Stimulated activated CD8-positive, alpha-beta memory T cell treated with anti-CD3 and anti-CD28 coated beads, Interleukin-12 subunit alpha, Interleukin-12 subunit beta, amount 100 ng/mL, for 4 hours (primary cell): Measurements from ENCODE around the gene FAM187B.

Experiments
- DNase-seq: peaks from one replicate; pipeline ENCODE4 v3.0.0-alpha.2; 2020; ENCODE audit warnings: low read depth

FAM187B gene

GRCh38 chr19:35178701-35179100 lies 49.8 kb downstream of the FAM187B start:
- DNase-seq: no peak

- no peak for DNase-seq
Measured at GRCh38 chr19:35177377-35178274, 50.9 kb downstream of the FAM187B start.

- no peak for DNase-seq
Measured at GRCh38 chr19:35176181-35176570, 52.4 kb downstream of the FAM187B start.
